GM23338 (cell line): ENCODE measurements around the gene TMEM44. TPM values are rescaled to one million over a fixed set of nuclear protein-coding genes. Genes with fewer than 3 reads are reported as not detected.

ENCODE experiments used
- ATAC-seq: fragments of 200-7000 bp; cut with Tn5 transposase; 3 replicates; pipeline ENCODE4 v1.9.1; 2020
- DNase-seq: peaks from one replicate; pipeline ENCODE4 v3.0.0-alpha.2; 2015; ENCODE audit warnings: low spot score
- H2AFZ ChIP-seq: fragments of 200-600 bp; sonication (generic); 2 replicates; pipeline ENCODE4 v1.8.0; 2016; ENCODE audit warnings: antibody characterized with exemption, mild to moderate bottlenecking, moderate library complexity
- H3F3A ChIP-seq: fragments of 200-600 bp; sonication (generic); replicated peaks from 2 replicates; pipeline ENCODE4 v1.8.0; 2017; ENCODE audit warnings: antibody characterized with exemption, mixed run types, low read depth
- H3K27ac ChIP-seq: fragments of 200-600 bp; sonication (generic); 2 replicates; pipeline ENCODE4 v1.6.1; 2016; ENCODE audit warnings: low read depth
- H3K27me3 ChIP-seq: fragments of 200-600 bp; sonication (generic); 2 replicates; pipeline ENCODE4 v1.8.0; 2016; ENCODE audit warnings: mild to moderate bottlenecking, mixed run types, moderate library complexity; ENCODE audit not compliant: insufficient read depth
- H3K36me3 ChIP-seq: fragments of 200-600 bp; sonication (generic); 2 replicates; pipeline ENCODE4 v1.8.0; 2016; ENCODE audit warnings: mild to moderate bottlenecking; ENCODE audit not compliant: insufficient read depth
- H3K4me1 ChIP-seq: fragments of 200-600 bp; sonication (generic); 2 replicates; pipeline ENCODE4 v1.8.0; 2016; ENCODE audit warnings: mild to moderate bottlenecking, moderate library complexity; ENCODE audit not compliant: insufficient read depth
- H3K4me2 ChIP-seq: fragments of 200-600 bp; sonication (generic); 2 replicates; pipeline ENCODE4 v1.7.1; 2017; ENCODE audit warnings: mixed run types
- H3K4me3 ChIP-seq: fragments of 200-600 bp; sonication (generic); 2 replicates; pipeline ENCODE4 v1.6.1; 2016; ENCODE audit warnings: mixed run types
- H3K79me2 ChIP-seq: fragments of 200-600 bp; sonication (generic); replicated peaks from 2 replicates; pipeline ENCODE4 v1.8.0; 2017; ENCODE audit warnings: mild to moderate bottlenecking; ENCODE audit not compliant: insufficient read depth
- H3K9me2 ChIP-seq: fragments of 200-600 bp; sonication (generic); 2 replicates; pipeline ENCODE4 v1.8.0; 2017; ENCODE audit not compliant: insufficient read depth
- H4K20me1 ChIP-seq: fragments of 200-600 bp; sonication (generic); replicated peaks from 2 replicates; pipeline ENCODE4 v1.8.0; 2017; ENCODE audit warnings: mild to moderate bottlenecking; ENCODE audit not compliant: insufficient read depth
- H3K27ac Mint-ChIP-seq: 2 replicates; pipeline ENCODE4 v1.8.0; 2020; ENCODE audit warnings: inconsistent platforms, mild to moderate bottlenecking, moderate library complexity, mixed read lengths
- H3K27me3 Mint-ChIP-seq: 3 replicates; pipeline ENCODE4 v1.8.0; 2022; ENCODE audit warnings: low read depth, mild to moderate bottlenecking, moderate library complexity, mixed read lengths, inconsistent platforms; ENCODE audit not compliant: insufficient read depth, poor library complexity
- H3K36me3 Mint-ChIP-seq: 3 replicates; pipeline ENCODE4 v1.8.0; 2021; ENCODE audit warnings: low read depth, mild to moderate bottlenecking, inconsistent platforms, moderate library complexity, mixed read lengths
- H3K4me1 Mint-ChIP-seq: 3 replicates; pipeline ENCODE4 v1.8.0; 2020; ENCODE audit warnings: mild to moderate bottlenecking, inconsistent platforms, mixed read lengths
- H3K4me3 Mint-ChIP-seq: 3 replicates; pipeline ENCODE4 v1.8.0; 2021; ENCODE audit warnings: moderate library complexity, mild to moderate bottlenecking, inconsistent platforms, mixed read lengths
- H3K9me3 Mint-ChIP-seq: 3 replicates; pipeline ENCODE4 v1.8.0; 2020; ENCODE audit warnings: moderate library complexity, mild to moderate bottlenecking, inconsistent platforms, mixed read lengths
- CREB1 ChIP-seq: fragments of 250-450 bp; sonication (Bioruptor Pico); IDR thresholded peaks from 2 replicates; pipeline ENCODE4 v1.5.0; 2020; ENCODE audit warnings: low read depth, mild to moderate bottlenecking, moderate library complexity
- ETS1 ChIP-seq: IDR thresholded peaks from 2 replicates; pipeline ENCODE4 v1.6.1; 2016; ENCODE audit warnings: antibody characterized with exemption
- EZH2 ChIP-seq: fragments of 200-600 bp; sonication (generic); IDR thresholded peaks from one replicate; pipeline ENCODE4 v1.8.0; 2017; ENCODE audit warnings: antibody characterized with exemption, mild to moderate bottlenecking, low read depth; ENCODE audit not compliant: unreplicated experiment
- EZH2phosphoT487 ChIP-seq: fragments of 200-600 bp; sonication (generic); IDR thresholded peaks from one replicate; pipeline ENCODE4 v1.8.1; 2018; ENCODE audit warnings: antibody characterized with exemption; ENCODE audit not compliant: unreplicated experiment
- JUNB ChIP-seq: IDR thresholded peaks from one replicate; pipeline ENCODE4 v1.6.1; 2016; ENCODE audit warnings: antibody characterized with exemption; ENCODE audit not compliant: unreplicated experiment
- NANOG ChIP-seq: IDR thresholded peaks from 2 replicates; pipeline ENCODE4 v1.6.1; 2016; ENCODE audit warnings: antibody characterized with exemption, borderline replicate concordance
- POLR2AphosphoS5 ChIP-seq: IDR thresholded peaks from 2 replicates; pipeline ENCODE4 v1.6.1; 2016; ENCODE audit warnings: antibody characterized with exemption, low read depth
- REST ChIP-seq: IDR thresholded peaks from one replicate; pipeline ENCODE4 v1.6.1; 2018; ENCODE audit warnings: antibody characterized with exemption; ENCODE audit not compliant: unreplicated experiment
- STAT1 ChIP-seq: IDR thresholded peaks from one replicate; pipeline ENCODE4 v1.6.1; 2016; ENCODE audit warnings: antibody characterized with exemption; ENCODE audit not compliant: unreplicated experiment
- ZNF114 ChIP-seq: fragments of 250-450 bp; sonication (Bioruptor Pico); IDR thresholded peaks from 2 replicates; pipeline ENCODE4 v1.5.0; 2020; ENCODE audit warnings: mild to moderate bottlenecking, moderate library complexity
- ZNF331 ChIP-seq: fragments of 250-450 bp; sonication (Bioruptor Pico); IDR thresholded peaks from 2 replicates; pipeline ENCODE4 v1.5.0; 2020; ENCODE audit warnings: low read depth, mild to moderate bottlenecking, moderate library complexity
- ZNF462 ChIP-seq: fragments of 250-450 bp; sonication (Bioruptor Pico); IDR thresholded peaks from 2 replicates; pipeline ENCODE4 v1.5.0; 2020; ENCODE audit warnings: mild to moderate bottlenecking, moderate library complexity
- polyA plus RNA-seq: library from polyadenylated mRNA; unstranded; fragments of >200 nt; fragmentation: Nextera tagmentation; extraction: Ambion mirVana; gene quantifications from 2 replicates; pipeline ENCODE4 v1.2.1, GENCODE V29; 2016
- total RNA-seq: library from RNA; depleted of rRNA; stranded (reverse); fragments of >200 nt; shearing (Covaris generic); gene quantifications from 2 replicates; pipeline ENCODE4 v1.2.3, GENCODE V29; 2014

TMEM44 gene
- total and polyA plus RNA-seq, 2 experiments from 2014 or later = 10.0 to 10.5 TPM

- Histone ChIP-seq H3K4me1 (no peaks in the 10 kb centered on the region), H2AFZ (no peak overlapping the region), H3K9me2 (no peaks in the 10 kb centered on the region), H3K27me3 (no peaks in the 10 kb centered on the region), H3K27ac (no peak overlapping the region), H3K4me2 (no peak overlapping the region), H3F3A (no peaks in the 10 kb centered on the region), H3K36me3 (no peaks in the 10 kb centered on the region), H3K79me2 (no peaks in the 10 kb centered on the region), H3K4me3 (no peak overlapping the region), H4K20me1 (no peaks in the 10 kb centered on the region; the same call in 1 of the 2 replicates)
- TF ChIP-seq JUNB = no peak
- no peak for TF ChIP-seq POLR2AphosphoS5
- TF ChIP-seq ZNF462 (CRISPR knock-in tag) = no peak
- TF ChIP-seq NANOG = no peak
- TF ChIP-seq ETS1 = no peak
- no peak for TF ChIP-seq EZH2phosphoT487
- TF ChIP-seq ZNF114 (CRISPR knock-in tag) = no peak
- no peak for TF ChIP-seq ZNF331 (CRISPR knock-in tag)
- no peak for TF ChIP-seq EZH2
- no peak for TF ChIP-seq CREB1 (CRISPR knock-in tag)
- no peak for TF ChIP-seq REST
- no peak for TF ChIP-seq STAT1
- H3K27ac Mint-ChIP-seq = peak overlapping the region; percentile 64
- H3K9me3 Mint-ChIP-seq = no peaks in the 10 kb centered on the region
- no peak for DNase-seq
- peaks cover 6% of the 10 kb centered on the region; the same call in 2 of the 3 replicates for H3K4me1 Mint-ChIP-seq
- no peak overlapping the region for H3K4me3 Mint-ChIP-seq
- no peak for ATAC-seq
- peaks cover 9% of the 10 kb centered on the region for H3K36me3 Mint-ChIP-seq
- H3K27me3 Mint-ChIP-seq = no peaks in the 10 kb centered on the region
Measured at GRCh38 chr3:194618858-194619608, 14.2 kb downstream of the TMEM44 start.
